GM12878 (cell line): ENCODE data around the gene NCAN. TPM values are rescaled to one million over a fixed set of nuclear protein-coding genes. Genes with fewer than 3 reads are reported as not detected.

Experiments used
- CBFB ChIP-seq: IDR thresholded peaks from 2 replicates; pipeline ENCODE4 v1.6.1; 2016; ENCODE audit warnings: antibody characterized with exemption, low read depth
- CHD1 ChIP-seq: IDR thresholded peaks from 2 replicates; pipeline ENCODE4 v1.6.1; 2012; ENCODE audit warnings: low read depth, low read length, improper control_type of control experiment
- CREM ChIP-seq: IDR thresholded peaks from 2 replicates; pipeline ENCODE4 v1.6.1; 2014; ENCODE audit warnings: antibody characterized with exemption, low read depth
- EZH2 ChIP-seq: IDR thresholded peaks from 2 replicates; pipeline ENCODE4 v1.6.1; 2012; ENCODE audit warnings: low read depth, mild to moderate bottlenecking, control low read depth, inconsistent platforms, low read length, borderline replicate concordance; ENCODE audit not compliant: control insufficient read depth
- HDAC6 ChIP-seq: fragments of 200-600 bp; sonication (generic); IDR thresholded peaks from one replicate; pipeline ENCODE4 v1.8.0; 2017; ENCODE audit warnings: antibody characterized with exemption; ENCODE audit not compliant: unreplicated experiment
- KDM1A ChIP-seq: fragments of 200-600 bp; sonication (generic); IDR thresholded peaks from 2 replicates; pipeline ENCODE4 v1.6.1; 2016; ENCODE audit warnings: borderline replicate concordance
- MEF2B ChIP-seq: fragments of 450-650 bp; IDR thresholded peaks from 2 replicates; pipeline ENCODE4 v1.6.1; 2018; ENCODE audit warnings: mild to moderate bottlenecking, moderate library complexity; ENCODE audit not compliant: partially characterized antibody, poor library complexity, severe bottlenecking
- RAD51 ChIP-seq: fragments of 450-650 bp; IDR thresholded peaks from 2 replicates; pipeline ENCODE4 v1.6.1; 2016; ENCODE audit warnings: moderate library complexity, mild to moderate bottlenecking, inconsistent platforms
- RUNX3 ChIP-seq: IDR thresholded peaks from 2 replicates; pipeline ENCODE4 v1.6.1; 2012; ENCODE audit warnings: low read length, inconsistent platforms
- SMAD5 ChIP-seq: IDR thresholded peaks from 2 replicates; pipeline ENCODE4 v1.6.1; 2016; ENCODE audit warnings: antibody characterized with exemption, low read depth
- SMARCA5 ChIP-seq: fragments of 450-650 bp; IDR thresholded peaks from 2 replicates; pipeline ENCODE4 v1.6.1; 2017; ENCODE audit warnings: mild to moderate bottlenecking
- STAT3 ChIP-seq: IDR thresholded peaks from 2 replicates; pipeline ENCODE4 v1.6.1; 2011; ENCODE audit warnings: low read depth, low read length, improper control_type of control experiment
- SUPT20H ChIP-seq: IDR thresholded peaks from 2 replicates; pipeline ENCODE4 v1.6.1; 2011; ENCODE audit warnings: low read depth, mild to moderate bottlenecking, low read length, moderate library complexity, borderline replicate concordance; ENCODE audit not compliant: control insufficient read depth
- TAF1 ChIP-seq: IDR thresholded peaks from 2 replicates; pipeline ENCODE4 v1.6.1; 2011; ENCODE audit warnings: mild to moderate bottlenecking, low read depth, low read length, borderline replicate concordance
- WRNIP1 ChIP-seq: IDR thresholded peaks from 2 replicates; pipeline ENCODE4 v1.6.1; 2011; ENCODE audit warnings: low read depth, low read length, improper control_type of control experiment, borderline replicate concordance
- YY1 ChIP-seq: IDR thresholded peaks from 2 replicates; pipeline ENCODE4 v1.6.1; 2011; ENCODE audit warnings: low read depth, mild to moderate bottlenecking, low read length
- ZBED1 ChIP-seq: IDR thresholded peaks from 2 replicates; pipeline ENCODE4 v1.6.1; 2016; ENCODE audit warnings: borderline replicate concordance
- ZNF24 ChIP-seq: fragments of 450-650 bp; IDR thresholded peaks from 2 replicates; pipeline ENCODE4 v1.6.1; 2017; ENCODE audit warnings: antibody characterized with exemption, mild to moderate bottlenecking
- polyA plus RNA-seq, 11 experiments: library from polyadenylated mRNA; depleted of rRNA in 4 of 11; unstranded in 6 of 11; stranded (reverse) in 5 of 11; fragments of >200 nt; fragmentation: Nextera tagmentation in 4 of 11; fragmentation: Illumina TruSeq in 1 of 11; extraction: Ambion mirVana in 4 of 11; extraction: Trizol in 1 of 11; gene quantifications; 1 replicate in 1 of 11; 2 replicates in 10 of 11; pipeline versions ENCODE4 v1.2.1 to v1.2.3, GENCODE V29; 2011 to 2016; ENCODE audit warnings: inconsistent platforms in 2 of 11, missing spikeins in 2 of 11, low read depth in 1 of 11
- total RNA-seq, 4 experiments: library from RNA; depleted of rRNA in 3 of 4; stranded (reverse); fragments of >200 nt in 3 of 4; fragmentation: Illumina TruSeq in 1 of 4; extraction: Trizol in 1 of 4; gene quantifications; 2 replicates each; pipeline versions ENCODE4 v1.2.1 to v1.2.3, GENCODE V29; 2013 to 2021
- TF ChIP-seq, protein P1 (sequence below): fragments of 450-650 bp; IDR thresholded peaks from 2 replicates; pipeline ENCODE4 v1.6.1; 2017; ENCODE audit warnings: mild to moderate bottlenecking
- TF ChIP-seq, protein P2 (sequence below): fragments of 450-650 bp; IDR thresholded peaks from 2 replicates; pipeline ENCODE4 v1.6.1; 2018; ENCODE audit warnings: borderline replicate concordance, mild to moderate bottlenecking; ENCODE audit not compliant: partially characterized antibody
- TF ChIP-seq, protein P3 (sequence below): IDR thresholded peaks from 2 replicates; pipeline ENCODE4 v1.6.1; 2011; ENCODE audit warnings: mild to moderate bottlenecking, low read depth, low read length, moderate library complexity; ENCODE audit not compliant: insufficient replicate concordance
- TF ChIP-seq, protein P4 (sequence below): fragments of 450-650 bp; conservative IDR thresholded peaks from 2 replicates; pipeline ENCODE4 v1.6.1; 2017; ENCODE audit warnings: mild to moderate bottlenecking, moderate library complexity
- TF ChIP-seq, protein P5 (sequence below): IDR thresholded peaks from 2 replicates; pipeline ENCODE4 v1.6.1; 2012; ENCODE audit warnings: low read depth, low read length, improper control_type of control experiment

Gene NCAN
- total and polyA plus RNA-seq, 10 of the 15 experiments (the other 5 are each of a cell fraction or from before 2014, with no cell fraction given), result 0.02 to 0.34 (median 0.12) TPM; not detected in 1

DNA sequence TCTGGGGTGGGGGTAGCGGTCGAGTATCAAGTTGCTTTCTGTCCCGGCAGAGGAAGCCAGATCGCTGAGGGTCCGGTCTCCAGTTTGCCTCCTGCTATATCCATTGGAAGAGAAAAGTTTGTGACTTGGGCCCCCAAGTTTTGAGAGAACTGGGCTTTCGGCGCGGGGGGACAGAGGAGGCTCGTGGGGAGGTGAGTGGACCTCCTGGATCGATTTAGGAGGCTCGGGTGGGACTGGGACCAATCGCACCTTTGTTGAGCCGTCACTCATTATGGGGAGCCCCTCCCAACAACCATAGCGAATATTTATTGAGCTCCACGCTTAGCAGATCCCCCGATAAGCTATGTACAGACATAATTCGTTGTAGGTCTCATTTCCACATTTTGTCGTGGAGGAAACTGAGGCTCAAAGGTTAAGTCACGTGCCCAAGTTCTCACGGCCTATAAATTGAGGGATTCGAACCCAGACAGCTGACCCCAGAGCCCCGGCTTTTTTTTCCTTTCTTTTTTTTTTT lies 18.8 kb upstream of the NCAN start (continued):
- TF ChIP-seq, protein P1, sequence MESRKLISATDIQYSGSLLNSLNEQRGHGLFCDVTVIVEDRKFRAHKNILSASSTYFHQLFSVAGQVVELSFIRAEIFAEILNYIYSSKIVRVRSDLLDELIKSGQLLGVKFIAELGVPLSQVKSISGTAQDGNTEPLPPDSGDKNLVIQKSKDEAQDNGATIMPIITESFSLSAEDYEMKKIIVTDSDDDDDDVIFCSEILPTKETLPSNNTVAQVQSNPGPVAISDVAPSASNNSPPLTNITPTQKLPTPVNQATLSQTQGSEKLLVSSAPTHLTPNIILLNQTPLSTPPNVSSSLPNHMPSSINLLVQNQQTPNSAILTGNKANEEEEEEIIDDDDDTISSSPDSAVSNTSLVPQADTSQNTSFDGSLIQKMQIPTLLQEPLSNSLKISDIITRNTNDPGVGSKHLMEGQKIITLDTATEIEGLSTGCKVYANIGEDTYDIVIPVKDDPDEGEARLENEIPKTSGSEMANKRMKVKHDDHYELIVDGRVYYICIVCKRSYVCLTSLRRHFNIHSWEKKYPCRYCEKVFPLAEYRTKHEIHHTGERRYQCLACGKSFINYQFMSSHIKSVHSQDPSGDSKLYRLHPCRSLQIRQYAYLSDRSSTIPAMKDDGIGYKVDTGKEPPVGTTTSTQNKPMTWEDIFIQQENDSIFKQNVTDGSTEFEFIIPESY, result no peak
- no peak for TF ChIP-seq SMAD5
- no peak for TF ChIP-seq HDAC6
- no peak for TF ChIP-seq MEF2B
- TF ChIP-seq SUPT20H, result no peak
- TF ChIP-seq ZNF24, result no peak
- TF ChIP-seq, protein P2, sequence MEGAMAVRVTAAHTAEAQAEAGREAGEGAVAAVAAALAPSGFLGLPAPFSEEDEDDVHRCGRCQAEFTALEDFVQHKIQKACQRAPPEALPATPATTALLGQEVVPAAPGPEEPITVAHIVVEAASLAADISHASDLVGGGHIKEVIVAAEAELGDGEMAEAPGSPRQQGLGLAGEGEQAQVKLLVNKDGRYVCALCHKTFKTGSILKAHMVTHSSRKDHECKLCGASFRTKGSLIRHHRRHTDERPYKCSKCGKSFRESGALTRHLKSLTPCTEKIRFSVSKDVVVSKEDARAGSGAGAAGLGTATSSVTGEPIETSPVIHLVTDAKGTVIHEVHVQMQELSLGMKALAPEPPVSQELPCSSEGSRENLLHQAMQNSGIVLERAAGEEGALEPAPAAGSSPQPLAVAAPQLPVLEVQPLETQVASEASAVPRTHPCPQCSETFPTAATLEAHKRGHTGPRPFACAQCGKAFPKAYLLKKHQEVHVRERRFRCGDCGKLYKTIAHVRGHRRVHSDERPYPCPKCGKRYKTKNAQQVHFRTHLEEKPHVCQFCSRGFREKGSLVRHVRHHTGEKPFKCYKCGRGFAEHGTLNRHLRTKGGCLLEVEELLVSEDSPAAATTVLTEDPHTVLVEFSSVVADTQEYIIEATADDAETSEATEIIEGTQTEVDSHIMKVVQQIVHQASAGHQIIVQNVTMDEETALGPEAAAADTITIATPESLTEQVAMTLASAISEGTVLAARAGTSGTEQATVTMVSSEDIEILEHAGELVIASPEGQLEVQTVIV, result no peak
- TF ChIP-seq CREM, result no peak
- no peak for TF ChIP-seq STAT3
- TF ChIP-seq, protein P3, sequence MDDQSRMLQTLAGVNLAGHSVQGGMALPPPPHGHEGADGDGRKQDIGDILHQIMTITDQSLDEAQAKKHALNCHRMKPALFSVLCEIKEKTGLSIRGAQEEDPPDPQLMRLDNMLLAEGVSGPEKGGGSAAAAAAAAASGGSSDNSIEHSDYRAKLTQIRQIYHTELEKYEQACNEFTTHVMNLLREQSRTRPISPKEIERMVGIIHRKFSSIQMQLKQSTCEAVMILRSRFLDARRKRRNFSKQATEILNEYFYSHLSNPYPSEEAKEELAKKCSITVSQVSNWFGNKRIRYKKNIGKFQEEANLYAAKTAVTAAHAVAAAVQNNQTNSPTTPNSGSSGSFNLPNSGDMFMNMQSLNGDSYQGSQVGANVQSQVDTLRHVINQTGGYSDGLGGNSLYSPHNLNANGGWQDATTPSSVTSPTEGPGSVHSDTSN, result peak; percentile 62
- 0 out of 2 replicates have a peak, but pooled peaks have one; percentile 9 for TF ChIP-seq RUNX3
- TF ChIP-seq SMARCA5, result 0 out of 2 replicates have a peak, but pooled peaks have one; percentile 16
- no peak for TF ChIP-seq YY1
- TF ChIP-seq WRNIP1, result no peak
- TF ChIP-seq TAF1, result peak; percentile 65; the same call in 1 of the 2 replicates
- TF ChIP-seq KDM1A, result no peak
- TF ChIP-seq ZBED1, result no peak
- peak; percentile 79 for TF ChIP-seq RAD51
- TF ChIP-seq CBFB, result no peak
- no peak for TF ChIP-seq EZH2
- TF ChIP-seq, protein P4, sequence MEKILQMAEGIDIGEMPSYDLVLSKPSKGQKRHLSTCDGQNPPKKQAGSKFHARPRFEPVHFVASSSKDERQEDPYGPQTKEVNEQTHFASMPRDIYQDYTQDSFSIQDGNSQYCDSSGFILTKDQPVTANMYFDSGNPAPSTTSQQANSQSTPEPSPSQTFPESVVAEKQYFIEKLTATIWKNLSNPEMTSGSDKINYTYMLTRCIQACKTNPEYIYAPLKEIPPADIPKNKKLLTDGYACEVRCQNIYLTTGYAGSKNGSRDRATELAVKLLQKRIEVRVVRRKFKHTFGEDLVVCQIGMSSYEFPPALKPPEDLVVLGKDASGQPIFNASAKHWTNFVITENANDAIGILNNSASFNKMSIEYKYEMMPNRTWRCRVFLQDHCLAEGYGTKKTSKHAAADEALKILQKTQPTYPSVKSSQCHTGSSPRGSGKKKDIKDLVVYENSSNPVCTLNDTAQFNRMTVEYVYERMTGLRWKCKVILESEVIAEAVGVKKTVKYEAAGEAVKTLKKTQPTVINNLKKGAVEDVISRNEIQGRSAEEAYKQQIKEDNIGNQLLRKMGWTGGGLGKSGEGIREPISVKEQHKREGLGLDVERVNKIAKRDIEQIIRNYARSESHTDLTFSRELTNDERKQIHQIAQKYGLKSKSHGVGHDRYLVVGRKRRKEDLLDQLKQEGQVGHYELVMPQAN, result peak; percentile 53; the same call in 1 of the 2 replicates
- TF ChIP-seq, protein P5, sequence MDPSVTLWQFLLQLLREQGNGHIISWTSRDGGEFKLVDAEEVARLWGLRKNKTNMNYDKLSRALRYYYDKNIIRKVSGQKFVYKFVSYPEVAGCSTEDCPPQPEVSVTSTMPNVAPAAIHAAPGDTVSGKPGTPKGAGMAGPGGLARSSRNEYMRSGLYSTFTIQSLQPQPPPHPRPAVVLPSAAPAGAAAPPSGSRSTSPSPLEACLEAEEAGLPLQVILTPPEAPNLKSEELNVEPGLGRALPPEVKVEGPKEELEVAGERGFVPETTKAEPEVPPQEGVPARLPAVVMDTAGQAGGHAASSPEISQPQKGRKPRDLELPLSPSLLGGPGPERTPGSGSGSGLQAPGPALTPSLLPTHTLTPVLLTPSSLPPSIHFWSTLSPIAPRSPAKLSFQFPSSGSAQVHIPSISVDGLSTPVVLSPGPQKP, result no peak
- TF ChIP-seq CHD1, result no peak
